Activated naive CD4-positive, alpha-beta T cell treated with anti-CD3 and anti-CD28 coated beads, Interleukin-2, amount 50 U/mL, for 16 hours (primary cell): ENCODE measurements around the gene MAP2.
A peak's percentile ranks its signal among the peaks of the same experiment; 100 is the strongest.

Experiments used
- DNase-seq: peaks from one replicate; pipeline ENCODE4 v3.0.0-alpha.2; 2020

Gene MAP2

GRCh38 chr2:209423562-209424198 lies at the start of gene MAP2:
Gene MAP2, plus strand, starts transcription at chr2:209424047. Its CDS starts 229,124 bp downstream, at chr2:209653171.
- DNase-seq: peak; percentile 59

GRCh38 chr2:209376686-209377085 lies 47.2 kb upstream of the MAP2 start:
- DNase-seq: no peak

- no peak for DNase-seq
These were observed 43.6 kb upstream of the MAP2 start for GRCh38 chr2:209380293-209380692.

- no peak for DNase-seq
These were observed 42.8 kb upstream of the MAP2 start for GRCh38 chr2:209381091-209381490.

- no peak for DNase-seq
These were observed 41.1 kb upstream of the MAP2 start for GRCh38 chr2:209382775-209383174.

- DNase-seq: no peak
These were observed 40.6 kb upstream of the MAP2 start for GRCh38 chr2:209383212-209383611.

- DNase-seq: no peak
These were observed 36.5 kb upstream of the MAP2 start for GRCh38 chr2:209387389-209387788.

- DNase-seq: no peak
These were observed 35.3 kb upstream of the MAP2 start for GRCh38 chr2:209388446-209389037.

GRCh38 chr2:209389171-209389618 lies 34.7 kb upstream of the MAP2 start:
- DNase-seq: no peak

- DNase-seq: no peak
These were observed 33.0 kb upstream of the MAP2 start for GRCh38 chr2:209390839-209391238.

GRCh38 chr2:209391776-209392401 lies 32.0 kb upstream of the MAP2 start:
- no peak for DNase-seq

- DNase-seq: no peak
These were observed 28.6 kb upstream of the MAP2 start for GRCh38 chr2:209395229-209395628.

GRCh38 chr2:209395652-209396051 lies 28.2 kb upstream of the MAP2 start:
- DNase-seq: no peak

GRCh38 chr2:209398463-209398862 lies 25.4 kb upstream of the MAP2 start:
- no peak for DNase-seq

GRCh38 chr2:209401788-209402187 lies 22.1 kb upstream of the MAP2 start:
- DNase-seq: no peak

GRCh38 chr2:209411296-209411695 lies 12.6 kb upstream of the MAP2 start:
- no peak for DNase-seq

- no peak for DNase-seq
These were observed 12.1 kb upstream of the MAP2 start for GRCh38 chr2:209411718-209412117.

- DNase-seq: no peak
These were observed 10.4 kb upstream of the MAP2 start for GRCh38 chr2:209413311-209414014.

GRCh38 chr2:209416913-209417312 lies 6.9 kb upstream of the MAP2 start:
- DNase-seq: no peak

- DNase-seq: no peak
These were observed 1.6 kb upstream of the MAP2 start for GRCh38 chr2:209422191-209422754.

- no peak for DNase-seq
These were observed 403 bp downstream of the MAP2 start for GRCh38 chr2:209424199-209424701.

GRCh38 chr2:209424781-209425470 lies 1.1 kb downstream of the MAP2 start:
- DNase-seq: no peak
